HepG2 (cell line): ENCODE data around the gene ARMC2. TPM values are rescaled to one million over a fixed set of nuclear protein-coding genes. Genes with fewer than 3 reads are reported as not detected.

Experiments used
- ATF5 ChIP-seq: sonication (generic); formaldehyde crosslinking; IDR thresholded peaks from 2 replicates; pipeline ENCODE4 v1.4.0; 2020; ENCODE audit warnings: mild to moderate bottlenecking, low read depth, missing genetic modification reagents
- ATM ChIP-seq: fragments of 450-650 bp; IDR thresholded peaks from 2 replicates; pipeline ENCODE4 v1.7.1; 2017; ENCODE audit warnings: mild to moderate bottlenecking, borderline replicate concordance
- FOXA3 ChIP-seq: IDR thresholded peaks from 2 replicates; pipeline ENCODE4 v1.6.1; 2016; ENCODE audit warnings: missing genetic modification reagents, missing compliant biosample characterization
- FOXP1 ChIP-seq, 2 experiments: fragments of 450-650 bp in 1 of 2; IDR thresholded peaks; 2 replicates each; pipeline ENCODE4 v1.6.1; 2017 to 2018; ENCODE audit warnings: antibody characterized with exemption in 1 of 2
- HNRNPLL ChIP-seq: fragments of 200-400 bp; formaldehyde crosslinking; IDR thresholded peaks from 2 replicates; pipeline ENCODE4 v1.6.1; 2017; ENCODE audit warnings: mild to moderate bottlenecking, low read depth, low read length; ENCODE audit not compliant: poor library complexity, severe bottlenecking
- KLF16 ChIP-seq, 2 experiments: sonication (generic) in 1 of 2; formaldehyde crosslinking in 1 of 2; IDR thresholded peaks; 2 replicates each; pipeline versions ENCODE4 v1.6.1 to v1.8.0; 2016 to 2023; ENCODE audit warnings: missing genetic modification reagents in 2 of 2, missing compliant biosample characterization in 1 of 2
- KMT2B ChIP-seq: IDR thresholded peaks from 2 replicates; pipeline ENCODE4 v1.6.1; 2016; ENCODE audit warnings: missing genetic modification reagents, missing compliant biosample characterization
- MAFG ChIP-seq: sonication (generic); formaldehyde crosslinking; IDR thresholded peaks from 2 replicates; pipeline ENCODE4 v1.5.1; 2020; ENCODE audit warnings: mild to moderate bottlenecking, missing genetic modification reagents
- MEIS1 ChIP-seq: sonication (generic); formaldehyde crosslinking; IDR thresholded peaks from 2 replicates; pipeline ENCODE4 v1.9.0; 2021; ENCODE audit warnings: mild to moderate bottlenecking, missing genetic modification reagents, moderate library complexity, borderline replicate concordance
- MTF2 ChIP-seq: sonication (generic); formaldehyde crosslinking; IDR thresholded peaks from 2 replicates; pipeline ENCODE4 v1.5.0; 2020; ENCODE audit warnings: missing genetic modification reagents, borderline replicate concordance
- PHF5A ChIP-seq: IDR thresholded peaks from one replicate; pipeline ENCODE4 v1.6.1; 2018; ENCODE audit warnings: low read depth, missing genetic modification reagents; ENCODE audit not compliant: unreplicated experiment
- PHF8 ChIP-seq: sonication (generic); formaldehyde crosslinking; IDR thresholded peaks from 2 replicates; pipeline ENCODE4 v1.5.0; 2020; ENCODE audit warnings: missing genetic modification reagents
- RFX5 ChIP-seq: IDR thresholded peaks from 2 replicates; pipeline ENCODE4 v1.6.1; 2011; ENCODE audit warnings: low read depth, low read length, improper control_type of control experiment
- TBL1XR1 ChIP-seq: fragments of 150-350 bp; IDR thresholded peaks from 2 replicates; pipeline ENCODE4 v1.6.1; 2014; ENCODE audit warnings: borderline replicate concordance, low read length; ENCODE audit not compliant: partially characterized antibody
- TMF1 ChIP-seq: sonication (generic); formaldehyde crosslinking; IDR thresholded peaks from 2 replicates; pipeline ENCODE4 v1.8.1; 2022; ENCODE audit warnings: low read depth, missing genetic modification reagents
- YEATS2 ChIP-seq: sonication (generic); formaldehyde crosslinking; IDR thresholded peaks from 2 replicates; pipeline ENCODE4 v1.4.0; 2020; ENCODE audit warnings: missing genetic modification reagents, borderline replicate concordance
- ZBTB1 ChIP-seq: sonication (generic); formaldehyde crosslinking; IDR thresholded peaks from 2 replicates; pipeline ENCODE4 v1.4.0; 2020; ENCODE audit warnings: missing genetic modification reagents, borderline replicate concordance
- ZFYVE20 ChIP-seq: sonication (generic); formaldehyde crosslinking; IDR thresholded peaks from 2 replicates; pipeline ENCODE4 v1.8.0; 2023; ENCODE audit warnings: low read depth, mild to moderate bottlenecking, moderate library complexity, missing genetic modification reagents, borderline replicate concordance
- ZKSCAN1 ChIP-seq: fragments of 150-350 bp; IDR thresholded peaks from 2 replicates; pipeline ENCODE4 v1.6.1; 2014; ENCODE audit warnings: low read length
- ZNF549 ChIP-seq: sonication (generic); formaldehyde crosslinking; IDR thresholded peaks from 2 replicates; pipeline ENCODE4 v1.5.0; 2020; ENCODE audit warnings: missing genetic modification reagents
- ZNF605 ChIP-seq: sonication (generic); formaldehyde crosslinking; IDR thresholded peaks from 2 replicates; pipeline ENCODE4 v1.8.0; 2022; ENCODE audit warnings: mild to moderate bottlenecking, missing genetic modification reagents
- ZNF781 ChIP-seq: sonication (generic); formaldehyde crosslinking; IDR thresholded peaks from 2 replicates; pipeline ENCODE4 v1.5.1; 2020; ENCODE audit warnings: borderline replicate concordance, mild to moderate bottlenecking, missing genetic modification reagents; ENCODE audit errors: not compliant biosample characterization
- ZSCAN25 ChIP-seq: sonication (generic); formaldehyde crosslinking; IDR thresholded peaks from 2 replicates; pipeline ENCODE4 v1.8.0; 2022; ENCODE audit warnings: mild to moderate bottlenecking, missing genetic modification reagents
- polyA plus RNA-seq, 8 experiments: library from polyadenylated mRNA; depleted of rRNA in 3 of 8; stranded (reverse) in 7 of 8; unstranded in 1 of 8; fragments of >200 nt; fragmentation: Illumina TruSeq in 4 of 8; extraction: Trizol in 4 of 8; gene quantifications; 2 replicates each; pipeline versions ENCODE4 v1.2.1 to v1.2.3, GENCODE V29; 2011 to 2016; ENCODE audit warnings: low read depth in 4 of 8, missing spikeins in 1 of 8, mixed read lengths in 1 of 8; ENCODE audit not compliant: insufficient read depth in 1 of 8
- total RNA-seq, 5 experiments: library from RNA; depleted of rRNA; stranded (reverse); fragments of >200 nt; fragmentation: Illumina TruSeq; extraction: Trizol; gene quantifications; 2 replicates each; pipeline ENCODE4 v1.2.3, GENCODE V29; 2016; ENCODE audit warnings: low read depth in 1 of 5
- TF ChIP-seq, protein P1 (sequence below): sonication (generic); formaldehyde crosslinking; IDR thresholded peaks from 2 replicates; pipeline ENCODE4 v1.4.0; 2020; ENCODE audit warnings: mild to moderate bottlenecking, missing genetic modification reagents
- TF ChIP-seq, protein P2 (sequence below): sonication (generic); formaldehyde crosslinking; IDR thresholded peaks from 2 replicates; pipeline ENCODE4 v1.5.0; 2020; ENCODE audit warnings: mild to moderate bottlenecking, missing genetic modification reagents, borderline replicate concordance

Gene ARMC2
- total and polyA plus RNA-seq, 2 of the 13 experiments (the other 11 are each of a cell fraction or from before 2014, with no cell fraction given): 1.4 to 3.2 TPM

DNA sequence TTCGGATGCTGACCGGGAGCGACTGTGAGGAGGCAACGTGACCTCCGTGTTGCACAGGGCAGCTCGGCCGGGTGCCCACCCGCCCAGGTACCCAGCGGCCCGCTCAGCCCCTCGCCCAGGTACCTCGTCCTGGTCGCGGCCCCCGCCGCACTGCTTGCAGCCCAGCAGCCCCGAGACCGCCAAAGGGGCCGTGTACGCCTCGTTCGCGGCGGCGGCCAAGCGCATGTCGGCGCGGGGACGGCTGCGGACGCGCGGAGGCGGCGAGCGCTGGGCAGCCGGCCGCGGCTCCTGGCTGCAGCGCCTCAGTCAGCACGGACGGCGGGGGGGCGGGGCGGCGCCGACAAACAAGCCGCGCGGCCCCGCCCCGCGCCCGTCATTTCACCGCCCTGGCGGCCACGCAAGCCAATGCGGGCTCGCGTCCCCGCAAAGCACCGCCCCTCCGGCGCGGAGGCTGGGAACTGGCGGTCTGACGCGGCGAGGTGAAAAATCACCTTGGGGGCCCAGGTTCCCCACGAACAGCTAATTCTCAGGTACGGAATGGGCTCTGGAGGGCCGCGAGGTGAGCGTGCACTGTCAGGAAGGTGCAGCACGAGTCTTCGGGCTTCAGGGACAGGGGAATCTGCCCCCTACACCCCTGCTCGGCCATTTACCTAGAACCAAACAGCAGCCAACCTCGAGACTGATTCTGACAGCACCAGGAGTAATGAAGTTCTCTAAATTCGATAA lies 161.2 kb downstream of the ARMC2 start (continued):
- TF ChIP-seq ZKSCAN1 (no peak), MEIS1 (CRISPR knock-in tag) (no peak; the same call in 1 of the 2 replicates), RFX5 (no peak), MTF2 (CRISPR knock-in tag) (no peak), KLF16 (CRISPR knock-in tag; IDR thresholded peaks at IDR 0.05) (no peak), KMT2B (CRISPR knock-in tag) (peak; percentile 78), FOXP1 (IDR thresholded peaks at IDR 0.05) (no peak), FOXP1 (CRISPR knock-in tag; IDR thresholded peaks at IDR 0.05) (no peak), ATM (no peak), HNRNPLL (peak; percentile 62), ZNF549 (CRISPR knock-in tag) (no peak; the same call in 1 of the 2 replicates), TBL1XR1 (no peak), ZBTB1 (CRISPR knock-in tag) (no peak), ZNF605 (CRISPR knock-in tag) (no peak), ZFYVE20 (CRISPR knock-in tag) (peak; percentile 80; the same call in 1 of the 2 replicates), MAFG (no peak), PHF8 (CRISPR knock-in tag) (peak; percentile 85), ATF5 (CRISPR knock-in tag) (no peak), ZNF781 (CRISPR knock-in tag) (no peak), YEATS2 (no peak), TMF1 (CRISPR knock-in tag) (peak; percentile 87), PHF5A (no peak), ZSCAN25 (peak; percentile 87; the same call in 1 of the 2 replicates), FOXA3 (CRISPR knock-in tag) (no peak)
- TF ChIP-seq, protein P1, sequence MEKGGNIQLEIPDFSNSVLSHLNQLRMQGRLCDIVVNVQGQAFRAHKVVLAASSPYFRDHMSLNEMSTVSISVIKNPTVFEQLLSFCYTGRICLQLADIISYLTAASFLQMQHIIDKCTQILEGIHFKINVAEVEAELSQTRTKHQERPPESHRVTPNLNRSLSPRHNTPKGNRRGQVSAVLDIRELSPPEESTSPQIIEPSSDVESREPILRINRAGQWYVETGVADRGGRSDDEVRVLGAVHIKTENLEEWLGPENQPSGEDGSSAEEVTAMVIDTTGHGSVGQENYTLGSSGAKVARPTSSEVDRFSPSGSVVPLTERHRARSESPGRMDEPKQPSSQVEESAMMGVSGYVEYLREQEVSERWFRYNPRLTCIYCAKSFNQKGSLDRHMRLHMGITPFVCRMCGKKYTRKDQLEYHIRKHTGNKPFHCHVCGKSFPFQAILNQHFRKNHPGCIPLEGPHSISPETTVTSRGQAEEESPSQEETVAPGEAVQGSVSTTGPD (CRISPR knock-in tag): no peak
- TF ChIP-seq, protein P2, sequence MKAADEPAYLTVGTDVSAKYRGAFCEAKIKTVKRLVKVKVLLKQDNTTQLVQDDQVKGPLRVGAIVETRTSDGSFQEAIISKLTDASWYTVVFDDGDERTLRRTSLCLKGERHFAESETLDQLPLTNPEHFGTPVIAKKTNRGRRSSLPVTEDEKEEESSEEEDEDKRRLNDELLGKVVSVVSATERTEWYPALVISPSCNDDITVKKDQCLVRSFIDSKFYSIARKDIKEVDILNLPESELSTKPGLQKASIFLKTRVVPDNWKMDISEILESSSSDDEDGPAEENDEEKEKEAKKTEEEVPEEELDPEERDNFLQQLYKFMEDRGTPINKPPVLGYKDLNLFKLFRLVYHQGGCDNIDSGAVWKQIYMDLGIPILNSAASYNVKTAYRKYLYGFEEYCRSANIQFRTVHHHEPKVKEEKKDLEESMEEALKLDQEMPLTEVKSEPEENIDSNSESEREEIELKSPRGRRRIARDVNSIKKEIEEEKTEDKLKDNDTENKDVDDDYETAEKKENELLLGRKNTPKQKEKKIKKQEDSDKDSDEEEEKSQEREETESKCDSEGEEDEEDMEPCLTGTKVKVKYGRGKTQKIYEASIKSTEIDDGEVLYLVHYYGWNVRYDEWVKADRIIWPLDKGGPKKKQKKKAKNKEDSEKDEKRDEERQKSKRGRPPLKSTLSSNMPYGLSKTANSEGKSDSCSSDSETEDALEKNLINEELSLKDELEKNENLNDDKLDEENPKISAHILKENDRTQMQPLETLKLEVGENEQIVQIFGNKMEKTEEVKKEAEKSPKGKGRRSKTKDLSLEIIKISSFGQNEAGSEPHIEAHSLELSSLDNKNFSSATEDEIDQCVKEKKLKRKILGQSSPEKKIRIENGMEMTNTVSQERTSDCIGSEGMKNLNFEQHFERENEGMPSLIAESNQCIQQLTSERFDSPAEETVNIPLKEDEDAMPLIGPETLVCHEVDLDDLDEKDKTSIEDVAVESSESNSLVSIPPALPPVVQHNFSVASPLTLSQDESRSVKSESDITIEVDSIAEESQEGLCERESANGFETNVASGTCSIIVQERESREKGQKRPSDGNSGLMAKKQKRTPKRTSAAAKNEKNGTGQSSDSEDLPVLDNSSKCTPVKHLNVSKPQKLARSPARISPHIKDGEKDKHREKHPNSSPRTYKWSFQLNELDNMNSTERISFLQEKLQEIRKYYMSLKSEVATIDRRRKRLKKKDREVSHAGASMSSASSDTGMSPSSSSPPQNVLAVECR: peak; percentile 90
